Ascending aorta (tissue), 2 donors: ENCODE measurements around the gene MMEL1. TPM values are rescaled to one million over a fixed set of nuclear protein-coding genes. Genes with fewer than 3 reads are reported as not detected.

Experiments
- DNase-seq, 2 donors: peaks; one replicate each; pipeline ENCODE4 v3.0.0-alpha.2; 2019; ENCODE audit warnings: low spot score in 2 of 2
- H3K27ac ChIP-seq, 2 donors: fragments of 200-600 bp; sonication (generic); one replicate each; pipeline ENCODE4 v1.5.1; 2016 to 2017; ENCODE audit warnings: mild to moderate bottlenecking in 1 of 2
- H3K27me3 ChIP-seq: fragments of 200-600 bp; sonication (generic); one replicate; pipeline ENCODE4 v1.5.1; 2017
- H3K36me3 ChIP-seq, 2 donors: fragments of 200-600 bp; sonication (generic); one replicate each; pipeline ENCODE4 v1.5.1; 2016
- H3K4me1 ChIP-seq, 2 donors: fragments of 200-600 bp; sonication (generic); one replicate each; pipeline ENCODE4 v1.5.1; 2016 to 2017; ENCODE audit warnings: mild to moderate bottlenecking in 1 of 2
- H3K4me3 ChIP-seq, 2 donors: fragments of 200-600 bp; sonication (generic); one replicate each; pipeline ENCODE4 v1.5.1; 2016 to 2017; ENCODE audit warnings: mild to moderate bottlenecking in 1 of 2
- H3K9me3 ChIP-seq, 2 donors: fragments of 200-600 bp; sonication (generic); one replicate each; pipeline ENCODE4 v1.5.1; 2016
- intact Hi-C: fragments of 100-400 bp; cut with DNase I; formaldehyde crosslinking; loops from one replicate; pipeline ENCODE4 v1.15.1; 2023
- total RNA-seq: library from RNA; depleted of rRNA; stranded (reverse); fragments of >200 nt; gene quantifications from one replicate; pipeline ENCODE4 v1.1.0, GENCODE V29; 2016
- TF ChIP-seq, protein P1 (sequence below), 3 experiments: fragments of 200-600 bp in 2 of 3; fragments of 450-650 bp in 1 of 3; sonication (generic) in 2 of 3; IDR thresholded peaks; one replicate each; pipeline ENCODE4 v1.5.1; 2016 to 2019; ENCODE audit warnings: antibody characterized with exemption in 3 of 3, mild to moderate bottlenecking in 1 of 3, moderate library complexity in 1 of 3

The MMEL1 gene
- total RNA-seq, 1 donor from 2014 or later = not detected

DNA sequence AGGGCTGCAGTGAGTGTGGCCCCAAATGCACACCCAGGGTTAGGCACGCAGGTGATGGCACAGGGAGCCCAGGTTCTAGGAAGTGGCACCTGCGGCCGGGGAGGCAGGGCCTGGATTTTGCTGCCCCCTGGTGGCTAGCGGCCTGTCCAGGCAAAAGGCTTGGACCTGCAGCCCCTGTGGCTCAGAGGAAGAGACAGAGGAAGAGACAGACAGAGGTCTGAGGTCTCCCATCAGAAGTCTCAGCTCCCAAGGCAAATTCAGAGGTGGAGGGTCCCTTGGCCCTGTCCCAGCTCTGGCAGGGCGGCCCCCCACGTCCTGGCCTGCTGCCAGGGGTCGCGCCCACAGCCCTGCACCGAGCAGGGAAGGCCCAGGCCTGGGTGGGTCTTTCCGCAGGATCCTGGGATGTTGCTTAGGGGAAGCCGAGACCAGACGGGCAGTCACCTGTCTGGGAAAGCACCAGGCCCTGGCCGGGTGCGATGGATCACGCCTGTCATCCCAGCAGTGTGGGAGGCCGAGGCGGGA is 84.7 kb downstream of the MMEL1 start:
- intact Hi-C loops = loop anchor here (1.0 kb wide), 3 partner anchors 22 to 136 kb away; partner anchors contain the start of genes PANK4, PEX10 and PRXL2B
- H3K27me3 ChIP-seq = no peaks in the 10 kb centered on the region
- peak overlapping the region; percentile 38 to 49 for H3K4me3 ChIP-seq
- H3K9me3 ChIP-seq = no peaks in the 10 kb centered on the region
- no peaks in the 10 kb centered on the region for H3K36me3 ChIP-seq
- H3K27ac ChIP-seq = peak overlapping the region; percentile 92 to 95
- peak; percentile 49 to 86 for DNase-seq
- TF ChIP-seq, protein P1, sequence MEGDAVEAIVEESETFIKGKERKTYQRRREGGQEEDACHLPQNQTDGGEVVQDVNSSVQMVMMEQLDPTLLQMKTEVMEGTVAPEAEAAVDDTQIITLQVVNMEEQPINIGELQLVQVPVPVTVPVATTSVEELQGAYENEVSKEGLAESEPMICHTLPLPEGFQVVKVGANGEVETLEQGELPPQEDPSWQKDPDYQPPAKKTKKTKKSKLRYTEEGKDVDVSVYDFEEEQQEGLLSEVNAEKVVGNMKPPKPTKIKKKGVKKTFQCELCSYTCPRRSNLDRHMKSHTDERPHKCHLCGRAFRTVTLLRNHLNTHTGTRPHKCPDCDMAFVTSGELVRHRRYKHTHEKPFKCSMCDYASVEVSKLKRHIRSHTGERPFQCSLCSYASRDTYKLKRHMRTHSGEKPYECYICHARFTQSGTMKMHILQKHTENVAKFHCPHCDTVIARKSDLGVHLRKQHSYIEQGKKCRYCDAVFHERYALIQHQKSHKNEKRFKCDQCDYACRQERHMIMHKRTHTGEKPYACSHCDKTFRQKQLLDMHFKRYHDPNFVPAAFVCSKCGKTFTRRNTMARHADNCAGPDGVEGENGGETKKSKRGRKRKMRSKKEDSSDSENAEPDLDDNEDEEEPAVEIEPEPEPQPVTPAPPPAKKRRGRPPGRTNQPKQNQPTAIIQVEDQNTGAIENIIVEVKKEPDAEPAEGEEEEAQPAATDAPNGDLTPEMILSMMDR (IDR thresholded peaks at IDR 0.05) = peak; percentile 91 to 96 (median 92)
- peaks cover 13 to 36% of the 10 kb centered on the region in 2 donors for H3K4me1 ChIP-seq

DNA sequence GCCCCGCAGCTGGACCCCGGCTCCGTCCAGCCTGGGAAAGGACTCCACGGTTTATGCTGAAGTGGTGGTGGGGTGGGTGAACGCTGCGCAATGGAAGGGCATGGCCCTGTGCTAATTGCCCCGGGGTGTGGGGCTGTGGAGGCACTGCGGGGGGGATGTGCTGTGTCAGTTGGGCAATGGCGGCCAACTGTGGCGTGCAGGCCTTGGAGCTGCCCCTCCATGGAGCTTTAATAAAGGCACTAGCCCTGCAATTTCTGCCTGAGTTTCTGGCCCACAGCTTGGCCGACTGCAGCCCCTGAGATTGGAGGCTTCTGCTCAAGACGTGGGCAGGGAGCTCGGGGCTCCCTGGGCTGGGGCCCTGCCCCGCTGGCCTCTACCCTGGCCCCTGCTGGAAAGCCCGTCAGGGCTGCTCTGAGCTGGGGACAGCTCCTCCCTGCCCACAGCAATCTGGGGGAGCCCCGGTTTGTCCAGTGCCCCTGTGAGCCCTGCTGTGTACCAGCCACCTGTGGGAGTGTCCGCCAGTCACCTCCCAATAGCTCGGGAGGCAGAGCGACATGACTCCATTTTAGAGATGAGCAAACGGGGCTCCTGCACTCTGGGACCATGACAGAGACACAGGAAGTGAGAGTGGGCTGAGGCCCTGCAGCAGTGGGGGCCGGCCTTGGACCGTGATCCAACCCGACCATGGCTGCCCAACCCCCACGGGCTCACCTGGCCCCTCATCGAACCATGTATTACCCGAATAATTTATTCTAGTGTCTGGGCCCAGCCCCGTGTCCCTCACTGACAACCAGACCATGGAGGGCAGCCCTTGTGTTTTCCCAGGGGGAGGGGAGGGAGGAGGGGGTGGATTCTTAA is 85.4 kb downstream of the MMEL1 start:
- TF ChIP-seq, protein P1 (IDR thresholded peaks at IDR 0.05) = no peak
- intact Hi-C loops = loop anchor here (1.0 to 2.0 kb wide), 5 partner anchors 21 to 349 kb away; partner anchors contain the start of genes MORN1, PANK4, PEX10 and PRXL2B
- no peaks in the 10 kb centered on the region for H3K9me3 ChIP-seq
- H3K27ac ChIP-seq = peak overlapping the region; percentile 92 to 95
- no peak for DNase-seq
- no peaks in the 10 kb centered on the region for H3K36me3 ChIP-seq
- peaks cover 13 to 36% of the 10 kb centered on the region in 2 donors for H3K4me1 ChIP-seq
- H3K4me3 ChIP-seq = peak overlapping the region; percentile 53 to 67
- no peaks in the 10 kb centered on the region for H3K27me3 ChIP-seq

DNA sequence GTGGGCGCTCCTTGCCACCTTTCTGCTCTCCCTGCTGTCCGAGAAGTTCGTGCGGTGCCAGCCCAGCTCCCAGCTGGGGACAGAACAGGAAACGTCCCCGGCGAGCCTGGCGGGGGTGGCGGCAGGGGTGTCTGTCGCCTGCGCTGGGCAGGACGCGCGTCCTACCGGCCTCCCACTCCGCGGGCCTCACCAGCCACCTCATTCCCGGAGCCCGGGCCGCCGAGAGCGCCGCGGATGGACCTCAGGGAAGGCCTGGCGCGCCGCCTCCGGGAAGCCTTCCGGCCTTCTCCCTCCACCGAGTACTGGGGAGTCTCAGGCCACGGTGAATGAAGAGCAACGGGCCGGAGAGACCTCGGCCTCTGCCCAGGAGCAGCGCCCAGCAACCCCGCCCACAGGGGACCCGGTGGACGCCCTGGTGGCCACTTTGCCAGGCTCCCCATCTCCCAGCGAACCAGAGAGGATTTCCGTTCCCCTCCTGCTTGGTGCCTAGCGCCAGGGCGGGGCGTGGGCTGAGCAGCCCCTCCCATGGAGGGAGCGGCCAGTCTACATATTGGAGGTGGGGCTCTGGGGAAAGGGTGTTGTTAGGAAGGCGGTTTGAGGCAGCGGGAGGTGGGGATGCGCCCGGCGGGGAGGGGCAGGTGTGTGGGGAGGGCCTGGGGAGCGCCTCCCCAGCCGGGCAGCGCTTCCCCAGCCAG is 86.2 kb downstream of the MMEL1 start:
- Histone ChIP-seq H3K36me3 (no peaks in the 10 kb centered on the region), H3K9me3 (no peaks in the 10 kb centered on the region), H3K4me1 (peaks cover 13 to 36% of the 10 kb centered on the region in 2 donors), H3K4me3 (peak overlapping the region; percentile 53 to 67), H3K27me3 (no peaks in the 10 kb centered on the region), H3K27ac (peak overlapping the region; percentile 92 to 95)
- TF ChIP-seq, protein P1 (IDR thresholded peaks at IDR 0.05) = peak in 2 of 3 experiments; percentile 6
- DNase-seq = peak; percentile 80 to 91
- intact Hi-C loops = loop anchor here (1.0 to 2.0 kb wide), 2 partner anchors 155 to 348 kb away; partner anchors contain the start of genes MORN1 and RER1

DNA sequence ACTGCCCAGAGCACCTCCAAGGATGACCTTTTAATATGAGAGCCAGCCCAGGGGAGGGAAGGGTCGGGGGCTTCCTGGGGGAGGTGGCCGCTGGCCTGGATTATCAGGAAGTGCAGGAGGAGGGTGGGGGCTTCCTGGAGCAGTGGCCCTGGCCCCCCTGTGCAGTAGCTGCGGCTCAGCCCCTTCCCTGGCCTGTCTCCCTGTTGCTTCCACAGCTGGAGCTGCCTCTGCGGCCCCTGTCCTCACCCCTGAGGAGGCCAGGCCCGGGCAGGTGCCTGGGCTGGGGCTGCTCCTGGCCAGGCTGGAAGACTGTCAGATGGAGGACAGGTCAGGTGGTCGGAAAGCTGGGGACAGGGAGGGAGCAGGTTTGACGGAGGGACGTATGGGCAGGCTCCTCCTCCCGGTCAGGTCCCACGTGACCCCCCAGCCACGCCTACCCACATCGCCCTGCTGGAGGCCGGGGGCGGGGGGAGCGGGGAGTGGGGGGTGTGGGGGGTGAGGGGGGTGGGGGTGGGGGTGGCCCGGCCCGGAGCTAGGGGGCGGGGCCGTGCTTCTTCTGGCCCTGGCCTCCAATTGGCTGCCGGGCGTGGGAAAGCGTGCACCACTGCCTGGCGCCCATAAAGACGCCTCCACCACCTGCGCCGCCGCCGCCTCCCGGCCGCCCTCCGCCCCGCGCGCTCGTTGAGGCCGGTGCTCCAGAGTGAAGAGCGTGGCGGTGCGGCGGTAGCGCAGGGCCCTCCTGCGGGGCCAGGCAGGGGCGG is 86.9 kb downstream of the MMEL1 start:
- intact Hi-C loops = loop anchor here (2.0 kb wide), 1 partner anchor 347 kb away; no protein-coding TSS in a partner anchor
- no peaks in the 10 kb centered on the region for H3K36me3 ChIP-seq
- no peaks in the 10 kb centered on the region for H3K9me3 ChIP-seq
- no peaks in the 10 kb centered on the region for H3K27me3 ChIP-seq
- peak; percentile 71 to 91 for DNase-seq
- H3K4me1 ChIP-seq = peaks cover 13 to 36% of the 10 kb centered on the region in 2 donors
- H3K27ac ChIP-seq = peak overlapping the region; percentile 92 to 95
- TF ChIP-seq, protein P1 (IDR thresholded peaks at IDR 0.05) = no peak
- peak overlapping the region; percentile 53 to 67 for H3K4me3 ChIP-seq
